Measurements from ENCODE around the gene GRIA3.

DNA sequence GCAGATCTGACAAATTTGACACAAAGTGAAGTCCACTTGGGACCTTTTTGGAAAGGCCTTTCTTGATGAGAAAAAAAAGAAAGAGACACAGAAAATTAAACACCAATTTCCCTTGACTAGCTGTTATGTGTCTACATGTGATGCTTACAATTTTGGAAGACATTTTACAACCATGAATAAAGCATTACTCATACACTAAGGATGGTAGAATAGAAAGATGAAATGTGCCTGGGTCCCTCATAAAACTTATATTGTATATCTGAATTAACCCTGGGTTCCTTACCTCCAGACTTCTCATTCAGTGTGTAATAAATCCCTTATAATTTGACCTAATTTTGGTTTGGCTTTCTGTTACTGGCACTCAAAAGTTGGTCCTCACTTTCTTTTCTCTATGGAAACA lies 16.5 kb upstream of the GRIA3 start:
- no peak for TF ChIP-seq KAT2A (conservative IDR thresholded peaks at IDR 0.05; ENCODE audit: control insufficient read depth, low read depth, low read length)
- no peak for TF ChIP-seq SIN3A (IDR thresholded peaks at IDR 0.05; ENCODE audit: low read depth, low read length)
- no peak for TF ChIP-seq POLR2A (IDR thresholded peaks at IDR 0.05; ENCODE audit: low read depth, low read length)
- no peak for TF ChIP-seq IRF3 (IDR thresholded peaks at IDR 0.05)
- no peak for TF ChIP-seq SP1 (IDR thresholded peaks at IDR 0.05; ENCODE audit: low read depth, low read length)
- no peak for TF ChIP-seq ZBTB33 (IDR thresholded peaks at IDR 0.05)
